PFSK-1 (cell line): Measurements from ENCODE around the gene ZDHHC16.

ENCODE experiments used
- POLR2AphosphoS5 ChIP-seq: IDR thresholded peaks from 2 replicates; pipeline ENCODE4 v1.6.1; 2012; ENCODE audit warnings: low read depth, mild to moderate bottlenecking, control low read depth, low read length, moderate library complexity
- TF ChIP-seq, protein P1 (sequence below), 2 experiments: IDR thresholded peaks; 2 replicates each; pipeline versions ENCODE4 v1.6.1 to v1.8.0; 2011 to 2012; ENCODE audit warnings: low read depth in 2 of 2, low read length in 2 of 2, control low read depth in 1 of 2, inconsistent platforms in 1 of 2, mild to moderate bottlenecking in 1 of 2, moderate library complexity in 1 of 2; ENCODE audit not compliant: insufficient read depth in 1 of 2

DNA sequence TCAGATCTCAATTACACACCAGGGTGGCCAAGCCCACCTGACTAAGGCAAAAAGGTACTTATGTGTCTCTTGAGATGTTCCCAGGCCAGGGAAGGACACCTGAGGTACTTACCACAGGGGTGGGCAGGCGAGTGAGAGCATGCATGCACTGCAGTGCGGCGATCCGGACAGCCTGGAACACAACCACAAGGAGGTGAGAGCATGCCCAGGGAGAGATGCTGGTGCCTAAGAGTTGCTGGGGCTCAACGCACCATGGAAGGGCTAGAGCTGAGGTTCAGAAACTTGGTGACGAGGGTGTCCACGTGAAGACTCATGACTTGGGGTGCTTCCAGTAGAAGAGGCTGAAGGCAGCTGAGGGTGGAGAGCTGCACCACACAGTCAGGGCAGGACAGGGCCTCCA lies 13.1 kb downstream of the ZDHHC16 start:
- TF ChIP-seq, protein P1, sequence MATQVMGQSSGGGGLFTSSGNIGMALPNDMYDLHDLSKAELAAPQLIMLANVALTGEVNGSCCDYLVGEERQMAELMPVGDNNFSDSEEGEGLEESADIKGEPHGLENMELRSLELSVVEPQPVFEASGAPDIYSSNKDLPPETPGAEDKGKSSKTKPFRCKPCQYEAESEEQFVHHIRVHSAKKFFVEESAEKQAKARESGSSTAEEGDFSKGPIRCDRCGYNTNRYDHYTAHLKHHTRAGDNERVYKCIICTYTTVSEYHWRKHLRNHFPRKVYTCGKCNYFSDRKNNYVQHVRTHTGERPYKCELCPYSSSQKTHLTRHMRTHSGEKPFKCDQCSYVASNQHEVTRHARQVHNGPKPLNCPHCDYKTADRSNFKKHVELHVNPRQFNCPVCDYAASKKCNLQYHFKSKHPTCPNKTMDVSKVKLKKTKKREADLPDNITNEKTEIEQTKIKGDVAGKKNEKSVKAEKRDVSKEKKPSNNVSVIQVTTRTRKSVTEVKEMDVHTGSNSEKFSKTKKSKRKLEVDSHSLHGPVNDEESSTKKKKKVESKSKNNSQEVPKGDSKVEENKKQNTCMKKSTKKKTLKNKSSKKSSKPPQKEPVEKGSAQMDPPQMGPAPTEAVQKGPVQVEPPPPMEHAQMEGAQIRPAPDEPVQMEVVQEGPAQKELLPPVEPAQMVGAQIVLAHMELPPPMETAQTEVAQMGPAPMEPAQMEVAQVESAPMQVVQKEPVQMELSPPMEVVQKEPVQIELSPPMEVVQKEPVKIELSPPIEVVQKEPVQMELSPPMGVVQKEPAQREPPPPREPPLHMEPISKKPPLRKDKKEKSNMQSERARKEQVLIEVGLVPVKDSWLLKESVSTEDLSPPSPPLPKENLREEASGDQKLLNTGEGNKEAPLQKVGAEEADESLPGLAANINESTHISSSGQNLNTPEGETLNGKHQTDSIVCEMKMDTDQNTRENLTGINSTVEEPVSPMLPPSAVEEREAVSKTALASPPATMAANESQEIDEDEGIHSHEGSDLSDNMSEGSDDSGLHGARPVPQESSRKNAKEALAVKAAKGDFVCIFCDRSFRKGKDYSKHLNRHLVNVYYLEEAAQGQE (IDR thresholded peaks at IDR 0.05; ENCODE audit: insufficient read depth in 1 of 2, low read depth in 2 of 2, low read length in 2 of 2), result no peak
- no peak for TF ChIP-seq POLR2AphosphoS5
